GM12801 (cell line): ENCODE measurements around the gene SLC2A5.

Experiments used
- TF ChIP-seq, protein P1 (sequence below): IDR thresholded peaks from one replicate; pipeline ENCODE4 v1.5.1; 2011; ENCODE audit warnings: control low read depth; ENCODE audit not compliant: insufficient read length; ENCODE audit errors: extremely low read depth

The SLC2A5 gene

GRCh38 chr1:9078752-9079500, 9.5 kb upstream of the SLC2A5 start:
- TF ChIP-seq, protein P1, sequence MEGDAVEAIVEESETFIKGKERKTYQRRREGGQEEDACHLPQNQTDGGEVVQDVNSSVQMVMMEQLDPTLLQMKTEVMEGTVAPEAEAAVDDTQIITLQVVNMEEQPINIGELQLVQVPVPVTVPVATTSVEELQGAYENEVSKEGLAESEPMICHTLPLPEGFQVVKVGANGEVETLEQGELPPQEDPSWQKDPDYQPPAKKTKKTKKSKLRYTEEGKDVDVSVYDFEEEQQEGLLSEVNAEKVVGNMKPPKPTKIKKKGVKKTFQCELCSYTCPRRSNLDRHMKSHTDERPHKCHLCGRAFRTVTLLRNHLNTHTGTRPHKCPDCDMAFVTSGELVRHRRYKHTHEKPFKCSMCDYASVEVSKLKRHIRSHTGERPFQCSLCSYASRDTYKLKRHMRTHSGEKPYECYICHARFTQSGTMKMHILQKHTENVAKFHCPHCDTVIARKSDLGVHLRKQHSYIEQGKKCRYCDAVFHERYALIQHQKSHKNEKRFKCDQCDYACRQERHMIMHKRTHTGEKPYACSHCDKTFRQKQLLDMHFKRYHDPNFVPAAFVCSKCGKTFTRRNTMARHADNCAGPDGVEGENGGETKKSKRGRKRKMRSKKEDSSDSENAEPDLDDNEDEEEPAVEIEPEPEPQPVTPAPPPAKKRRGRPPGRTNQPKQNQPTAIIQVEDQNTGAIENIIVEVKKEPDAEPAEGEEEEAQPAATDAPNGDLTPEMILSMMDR, result no peak

DNA sequence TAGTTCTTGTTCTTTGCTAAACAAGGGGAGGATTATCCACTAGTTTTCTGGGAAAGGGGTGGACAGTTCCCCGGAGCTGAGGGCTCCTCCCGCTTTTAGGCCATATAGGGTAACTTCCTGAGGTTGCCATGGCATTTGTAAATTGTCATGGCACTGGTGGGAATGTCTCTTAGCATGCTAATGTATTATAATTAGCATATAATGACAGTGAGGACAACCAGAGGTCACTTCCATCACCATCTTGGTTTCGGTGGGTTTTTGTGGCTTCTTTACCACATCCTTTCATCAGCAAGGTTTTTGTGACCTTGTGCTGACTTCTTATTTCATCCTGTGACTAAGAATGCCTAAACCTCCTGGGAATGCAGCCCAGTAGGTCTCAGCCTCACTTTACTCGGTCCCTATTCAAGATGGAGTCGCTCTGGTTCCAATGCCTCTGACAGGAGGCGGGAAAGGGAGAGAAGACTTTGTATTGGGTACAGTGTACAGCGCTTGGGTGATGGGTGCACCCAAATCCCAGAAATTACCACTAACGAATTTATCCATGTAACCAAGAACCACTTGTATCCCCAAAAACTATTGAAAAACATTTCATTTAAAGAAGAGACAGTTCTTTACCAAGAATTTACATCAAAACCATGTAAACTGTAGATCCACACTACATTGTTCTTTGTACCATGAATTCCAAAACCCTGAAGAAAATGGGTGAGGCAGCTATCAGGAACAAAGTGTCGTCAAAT, 8.7 kb upstream of the SLC2A5 start:
- TF ChIP-seq, protein P1, result no peak

DNA sequence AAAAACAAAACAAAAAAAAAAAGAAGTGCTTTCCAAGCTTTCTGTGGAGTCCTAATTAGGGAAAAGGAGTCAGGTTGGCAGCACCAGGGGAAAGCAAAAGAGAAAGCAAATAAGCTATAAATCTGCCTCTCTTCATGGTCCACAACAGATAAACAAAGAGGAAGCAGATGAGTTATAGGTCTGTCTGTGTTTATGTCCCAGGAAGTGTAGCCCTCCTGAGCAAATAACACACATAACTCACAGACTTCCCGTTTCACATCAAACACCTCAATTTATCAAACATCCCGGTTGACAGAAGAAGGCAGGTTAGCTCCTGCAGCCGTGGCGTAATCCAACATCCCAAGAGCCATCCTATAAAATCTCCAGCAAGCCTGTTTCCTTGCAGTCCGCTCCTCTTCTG, 5.6 kb upstream of the SLC2A5 start:
- TF ChIP-seq, protein P1, result no peak

- TF ChIP-seq, protein P1, result no peak
Measured at GRCh38 chr1:9073143-9073542, 3.7 kb upstream of the SLC2A5 start.

- TF ChIP-seq, protein P1, result no peak
Measured at GRCh38 chr1:9071554-9072235, 2.3 kb upstream of the SLC2A5 start.

DNA sequence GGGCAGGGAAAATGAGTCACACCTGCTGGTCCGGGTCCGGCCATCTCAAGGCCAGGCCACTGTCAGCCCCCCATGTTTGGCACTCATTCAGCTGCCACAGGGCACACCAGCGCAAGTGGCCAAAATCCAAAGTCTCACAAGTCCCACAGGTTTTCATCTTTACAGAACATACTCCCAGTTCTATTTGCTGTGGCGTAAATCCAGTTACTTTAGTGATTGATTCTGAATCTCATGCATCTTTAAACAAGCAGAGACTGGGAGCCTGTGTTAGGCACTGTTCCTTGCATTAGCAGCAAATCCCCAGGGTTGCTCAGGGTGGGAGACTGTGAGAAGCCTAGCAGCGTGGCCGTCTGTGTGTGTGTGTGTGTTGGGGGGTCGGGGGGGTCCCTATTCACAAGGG, 1.1 kb upstream of the SLC2A5 start:
- TF ChIP-seq, protein P1, result no peak

DNA sequence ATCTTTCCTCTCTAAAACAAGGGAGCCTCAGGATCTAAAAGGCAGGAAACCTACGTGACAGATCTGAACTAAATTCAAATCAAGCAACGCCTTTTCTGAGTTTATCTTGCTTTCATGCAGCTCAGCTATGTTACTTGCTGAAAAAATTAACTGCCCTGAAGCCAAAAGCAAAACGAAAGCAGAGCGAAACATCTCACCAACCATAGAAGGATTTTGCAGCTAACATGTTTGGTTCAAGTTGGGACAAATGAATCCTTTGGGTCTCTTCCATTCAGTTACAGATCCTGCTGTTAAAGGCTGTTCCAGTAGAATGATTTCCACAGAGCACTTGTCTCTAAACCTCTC, 482 bp downstream of the SLC2A5 start:
- TF ChIP-seq, protein P1, result no peak
